ENCODE results near the gene GGA1. TPM values are rescaled to one million over a fixed set of nuclear protein-coding genes. Genes with fewer than 3 reads are reported as not detected.
A peak's percentile ranks its signal among the peaks of the same experiment; 100 is the strongest.

Gene GGA1
- total RNA-seq, 4 donors from 2014 or later, result 30.3 to 44.7 (median 40.9) TPM

DNA sequence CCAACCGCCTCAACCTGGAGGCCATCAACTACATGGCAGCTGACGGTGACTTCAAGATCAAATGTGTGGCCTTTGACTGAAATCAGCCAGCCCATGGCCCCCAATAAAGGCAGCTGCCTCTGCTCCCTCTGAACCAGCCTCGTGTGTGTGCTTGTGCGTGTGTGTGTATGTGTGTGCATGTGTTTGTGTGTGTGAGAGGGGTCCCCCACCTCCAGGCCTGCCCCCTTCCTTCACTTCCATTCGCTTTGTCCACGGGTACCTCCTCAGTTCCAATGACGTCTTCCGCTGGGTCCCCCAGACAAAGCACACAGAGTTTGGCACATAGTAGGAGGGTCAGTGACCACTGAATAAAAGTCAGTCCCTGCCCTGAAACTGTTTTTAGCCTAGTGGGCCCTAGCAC, 71.0 kb downstream of the GGA1 start:
- 67% methylated on average over 8 of the region's 8 CpGs for WGBS
- peaks cover 35 to 73% (median 61%) of the 10 kb centered on the region in 4 donors for H3K4me1 ChIP-seq
- H3K9me3 ChIP-seq, result no peaks in the 10 kb centered on the region
- peaks cover 0 to 28% (median 26%) of the 10 kb centered on the region in 4 donors for H3K36me3 ChIP-seq
- H3K27ac ChIP-seq (replicated peaks in 1 of 4), result peak overlapping the region; percentile 91 to 98 (median 94)
- intact Hi-C loops (cut with DNase I), result loop anchor here (10.0 kb wide), 2 partner anchors 55 to 115 kb away; no protein-coding TSS in a partner anchor
- no peak overlapping the region for H3K4me3 ChIP-seq
- TF ChIP-seq, protein P1, sequence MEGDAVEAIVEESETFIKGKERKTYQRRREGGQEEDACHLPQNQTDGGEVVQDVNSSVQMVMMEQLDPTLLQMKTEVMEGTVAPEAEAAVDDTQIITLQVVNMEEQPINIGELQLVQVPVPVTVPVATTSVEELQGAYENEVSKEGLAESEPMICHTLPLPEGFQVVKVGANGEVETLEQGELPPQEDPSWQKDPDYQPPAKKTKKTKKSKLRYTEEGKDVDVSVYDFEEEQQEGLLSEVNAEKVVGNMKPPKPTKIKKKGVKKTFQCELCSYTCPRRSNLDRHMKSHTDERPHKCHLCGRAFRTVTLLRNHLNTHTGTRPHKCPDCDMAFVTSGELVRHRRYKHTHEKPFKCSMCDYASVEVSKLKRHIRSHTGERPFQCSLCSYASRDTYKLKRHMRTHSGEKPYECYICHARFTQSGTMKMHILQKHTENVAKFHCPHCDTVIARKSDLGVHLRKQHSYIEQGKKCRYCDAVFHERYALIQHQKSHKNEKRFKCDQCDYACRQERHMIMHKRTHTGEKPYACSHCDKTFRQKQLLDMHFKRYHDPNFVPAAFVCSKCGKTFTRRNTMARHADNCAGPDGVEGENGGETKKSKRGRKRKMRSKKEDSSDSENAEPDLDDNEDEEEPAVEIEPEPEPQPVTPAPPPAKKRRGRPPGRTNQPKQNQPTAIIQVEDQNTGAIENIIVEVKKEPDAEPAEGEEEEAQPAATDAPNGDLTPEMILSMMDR (IDR thresholded peaks at IDR 0.05), result no peak
- TF ChIP-seq POLR2A (IDR thresholded peaks at IDR 0.05; ENCODE audit: low read depth), result no peak
- TF ChIP-seq EP300 (IDR thresholded peaks at IDR 0.05), result no peak
- TF ChIP-seq POLR2AphosphoS5 (IDR thresholded peaks at IDR 0.05), result no peak
- H3K27me3 ChIP-seq, result no peaks in the 10 kb centered on the region
- DNase-seq (ENCODE audit: extremely low spot score), result no peak

DNA sequence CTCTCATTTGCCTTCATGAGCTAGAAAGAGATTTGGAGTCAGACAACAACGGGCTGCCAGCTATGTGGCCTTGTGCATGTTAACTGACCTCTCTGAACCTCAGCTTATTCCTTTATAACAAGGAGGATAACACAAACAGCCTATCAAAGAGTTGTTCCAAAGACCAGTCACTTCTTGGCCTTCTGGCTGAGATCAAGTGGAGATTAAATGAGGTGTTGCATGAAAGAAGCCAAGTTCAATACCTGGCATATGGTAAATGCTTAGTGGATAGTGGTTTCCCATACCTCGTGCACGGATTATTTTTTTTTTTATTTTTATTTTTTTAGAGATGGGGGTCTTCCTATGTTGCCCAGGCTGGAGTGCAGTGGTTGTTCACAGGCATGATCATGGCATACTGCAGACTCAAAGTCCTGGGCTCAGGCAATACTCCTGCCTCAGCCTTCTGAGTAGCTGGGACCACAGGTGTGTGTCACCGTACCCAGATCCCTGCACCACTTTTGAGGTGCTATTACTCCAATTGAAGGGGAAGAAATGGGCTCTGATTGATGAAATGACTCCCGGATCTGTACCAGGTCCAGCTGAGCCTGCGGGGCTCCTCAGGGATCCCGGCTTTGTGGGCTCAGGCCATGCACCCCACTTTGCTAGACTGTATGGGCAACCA, 71.7 kb downstream of the GGA1 start:
- WGBS, result 51% methylated on average over 5 of the region's 7 CpGs
- intact Hi-C loops (cut with DNase I), result loop anchor here (10.0 kb wide), 2 partner anchors 56 to 114 kb away; no protein-coding TSS in a partner anchor
- no peak for DNase-seq (ENCODE audit: extremely low spot score)

DNA sequence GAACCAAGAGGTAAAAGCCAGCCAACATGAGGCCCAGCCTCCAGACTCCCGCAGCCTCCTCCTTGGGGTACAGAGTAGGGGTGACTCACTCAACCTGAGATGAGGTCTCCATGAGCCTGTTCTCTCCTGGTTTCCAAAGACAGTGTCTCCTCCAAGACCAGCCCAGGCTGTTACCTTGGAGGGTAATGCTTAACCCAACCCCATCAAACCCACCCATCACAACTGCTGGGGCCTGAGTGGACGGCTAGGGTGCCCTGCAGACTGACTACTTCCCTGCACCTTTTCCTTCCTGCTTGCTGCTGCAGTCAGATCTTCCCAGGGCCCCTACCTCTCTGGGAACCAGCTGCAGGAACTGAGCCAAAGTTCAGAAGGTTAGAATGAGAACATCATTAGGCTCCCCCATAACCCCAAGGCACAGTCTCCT, 72.4 kb downstream of the GGA1 start:
- Histone ChIP-seq H3K9me3 (no peaks in the 10 kb centered on the region), H3K36me3 (peaks cover 0 to 28% (median 26%) of the 10 kb centered on the region in 4 donors), H3K27ac (replicated peaks in 1 of 4) (peak overlapping the region in 2 of 4 donors; percentile 19 to 40), H3K4me3 (no peak overlapping the region), H3K4me1 (peaks cover 33 to 64% (median 52%) of the 10 kb centered on the region in 4 donors), H3K27me3 (no peaks in the 10 kb centered on the region)
- TF ChIP-seq POLR2A (IDR thresholded peaks at IDR 0.05; ENCODE audit: low read depth) (no peak), POLR2AphosphoS5 (IDR thresholded peaks at IDR 0.05) (no peak), EP300 (IDR thresholded peaks at IDR 0.05) (no peak)
- TF ChIP-seq, protein P1 (IDR thresholded peaks at IDR 0.05), result no peak
- DNase-seq (ENCODE audit: extremely low spot score), result no peak
- 17% methylated on average over 1 of the region's 2 CpGs for WGBS
- intact Hi-C loops (cut with DNase I), result loop anchor here (1.0 to 10.0 kb wide), 3 partner anchors 38 to 114 kb away; no protein-coding TSS in a partner anchor

More for the DNA sequence above, 71.7 kb downstream of the GGA1 start:
- H3K4me1 ChIP-seq, result peaks cover 30 to 66% (median 55%) of the 10 kb centered on the region in 4 donors
- H3K27ac ChIP-seq (replicated peaks in 1 of 4), result peak overlapping the region in 1 of 4 donors; percentile 98
- no peak overlapping the region for H3K4me3 ChIP-seq
- peaks cover 0 to 28% (median 26%) of the 10 kb centered on the region in 4 donors for H3K36me3 ChIP-seq
- no peaks in the 10 kb centered on the region for H3K27me3 ChIP-seq
- no peaks in the 10 kb centered on the region for H3K9me3 ChIP-seq
- TF ChIP-seq POLR2A (IDR thresholded peaks at IDR 0.05; ENCODE audit: low read depth) (no peak), POLR2AphosphoS5 (IDR thresholded peaks at IDR 0.05) (no peak), EP300 (IDR thresholded peaks at IDR 0.05) (no peak)
- TF ChIP-seq, protein P1 (IDR thresholded peaks at IDR 0.05), result no peak

DNA sequence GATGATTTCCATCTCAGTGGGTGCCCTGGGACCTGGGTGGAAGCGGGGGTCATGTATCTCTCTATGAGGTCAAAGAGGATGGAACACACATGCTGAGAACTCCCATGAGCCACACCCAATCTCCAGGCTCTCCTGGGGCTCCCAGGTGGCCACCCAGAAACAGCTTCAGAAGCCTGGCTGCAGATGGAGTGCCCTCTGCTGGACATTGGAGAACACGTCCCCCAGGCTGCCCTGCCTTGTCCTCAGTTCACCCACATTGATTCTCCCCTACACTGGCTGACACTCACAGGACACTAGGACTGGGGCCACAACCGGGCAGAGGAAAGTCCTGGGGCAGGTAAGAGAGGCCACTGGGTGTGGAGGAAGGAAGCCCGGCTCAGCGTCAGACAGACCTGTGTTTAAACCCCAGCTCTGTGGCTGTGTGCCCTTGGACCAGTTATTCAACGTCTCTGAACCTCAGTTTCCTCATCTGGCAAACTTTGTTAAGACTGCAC, 73.0 kb downstream of the GGA1 start:
- TF ChIP-seq POLR2A (IDR thresholded peaks at IDR 0.05; ENCODE audit: low read depth), result no peak
- no peak for TF ChIP-seq EP300 (IDR thresholded peaks at IDR 0.05)
- TF ChIP-seq, protein P1 (IDR thresholded peaks at IDR 0.05), result peak; percentile 85 to 99 (median 94)
- peak in 1 of 2 donors; percentile 31 for TF ChIP-seq POLR2AphosphoS5 (IDR thresholded peaks at IDR 0.05)
- Histone ChIP-seq H3K4me3 (no peak overlapping the region), H3K36me3 (peaks cover 0 to 28% (median 26%) of the 10 kb centered on the region in 4 donors), H3K27ac (replicated peaks in 1 of 4) (peak overlapping the region in 2 of 4 donors; percentile 19 to 40), H3K27me3 (no peaks in the 10 kb centered on the region), H3K4me1 (peaks cover 27 to 59% (median 47%) of the 10 kb centered on the region in 4 donors), H3K9me3 (no peaks in the 10 kb centered on the region)
- 28% methylated on average over 4 of the region's 6 CpGs for WGBS
- intact Hi-C loops (cut with DNase I), result loop anchor here (1.0 to 10.0 kb wide), 3 partner anchors 38 to 113 kb away; no protein-coding TSS in a partner anchor
- no peak for DNase-seq (ENCODE audit: extremely low spot score)

Small RNA genes lying within 50 kb of the gene (small RNA-seq; reads per million reads assigned to genes)
- gene RF00017 (0 reads per million in 3 donors), gene RN7SL385P (0 reads per million in 3 donors)

Other genes with a start within 250 kb of the GGA1 start
- gene ELFN2, start 181.4 kb upstream of the GGA1 start, total RNA-seq, result under 1 TPM in 2 of 4 donors, not detected in 2; 0.17 TPM
- gene MFNG, start 122.5 kb upstream of the GGA1 start, total RNA-seq, result 10 to 100 TPM in 3 of 4 donors, 1 to 10 TPM in 1; 7.5 to 23.1 (median 18.5) TPM
- 10 to 100 TPM in 2 of 4 donors, 1 to 10 TPM in 2; 6.0 to 15.3 (median 8.8) TPM for gene CARD10, start 89.4 kb upstream of the GGA1 start, total RNA-seq
- gene CDC42EP1, start 48.4 kb upstream of the GGA1 start, total RNA-seq, result 10 to 100 TPM; 19.9 to 38.1 (median 36.7) TPM
- not detected for gene LGALS2, start 28.7 kb upstream of the GGA1 start, total RNA-seq
- gene SH3BP1, start 30.8 kb downstream of the GGA1 start, total RNA-seq, result 1 to 10 TPM; 1.5 to 7.5 (median 4.3) TPM
- 10 to 100 TPM in 3 of 4 donors, 1 to 10 TPM in 1; 7.3 to 28.3 (median 17.4) TPM for gene PDXP, start 49.9 kb downstream of the GGA1 start, total RNA-seq
- gene LGALS1, start 66.8 kb downstream of the GGA1 start, total RNA-seq, result 1,000 to 10,000 TPM in 3 of 4 donors, 100 to 1,000 TPM in 1; 710 to 1,112 (median 1,021) TPM
- gene NOL12, start 77.5 kb downstream of the GGA1 start, total RNA-seq, result 10 to 100 TPM in 3 of 4 donors, 1 to 10 TPM in 1; 9.1 to 18.4 (median 14.5) TPM
- 100 to 1,000 TPM; 150 to 208 (median 182) TPM for gene TRIOBP, start 88.2 kb downstream of the GGA1 start, total RNA-seq
- 10 to 100 TPM; 11.6 to 15.2 (median 12.3) TPM for gene GCAT, start 199.1 kb downstream of the GGA1 start, total RNA-seq
- not detected for gene GALR3, start 214.5 kb downstream of the GGA1 start, total RNA-seq
- 10 to 100 TPM; 27.4 to 64.2 (median 48.1) TPM for gene ANKRD54, start 235.5 kb downstream of the GGA1 start, total RNA-seq
- gene EIF3L, start 240.6 kb downstream of the GGA1 start, total RNA-seq, result 100 to 1,000 TPM; 348 to 494 (median 425) TPM